Smooth muscle cell (in vitro differentiated cells): Measurements from ENCODE around the gene ECE1. TPM values are rescaled to one million over a fixed set of nuclear protein-coding genes. Genes with fewer than 3 reads are reported as not detected.

ENCODE experiments used
- DNase-seq: peaks from one replicate; lab custom pipeline; 2025; ENCODE audit not compliant: unreplicated experiment; lab: John Stamatoyannopoulos, UW
- H2AFZ ChIP-seq: fragments of 200-600 bp; sonication (generic); 2 replicates; pipeline ENCODE4 v1.6.0; 2016; ENCODE audit warnings: antibody characterized with exemption, low read depth, mild to moderate bottlenecking
- H3F3A ChIP-seq: fragments of 200-600 bp; sonication (generic); 2 replicates; pipeline ENCODE4 v1.6.0; 2017; ENCODE audit warnings: antibody characterized with exemption, low read depth
- H3K27ac ChIP-seq: fragments of 200-600 bp; sonication (generic); 2 replicates; pipeline ENCODE4 v1.5.1; 2016; ENCODE audit warnings: low read depth, mild to moderate bottlenecking
- H3K27me3 ChIP-seq: fragments of 200-600 bp; sonication (generic); 2 replicates; pipeline ENCODE4 v1.6.1; 2016; ENCODE audit warnings: low read depth, mild to moderate bottlenecking
- H3K36me3 ChIP-seq: fragments of 200-600 bp; sonication (generic); 2 replicates; pipeline ENCODE4 v1.5.1; 2016; ENCODE audit warnings: low read depth
- H3K4me1 ChIP-seq: fragments of 200-600 bp; sonication (generic); 2 replicates; pipeline ENCODE4 v1.5.1; 2016; ENCODE audit warnings: low read depth
- H3K4me2 ChIP-seq: fragments of 200-600 bp; sonication (generic); 2 replicates; pipeline ENCODE4 v1.6.0; 2016; ENCODE audit warnings: mild to moderate bottlenecking
- H3K4me3 ChIP-seq: fragments of 200-600 bp; sonication (generic); 2 replicates; pipeline ENCODE4 v1.5.1; 2016; ENCODE audit warnings: mild to moderate bottlenecking
- H3K79me2 ChIP-seq: fragments of 200-600 bp; sonication (generic); 2 replicates; pipeline ENCODE4 v1.6.0; 2016; ENCODE audit warnings: low read depth, mild to moderate bottlenecking
- H3K9ac ChIP-seq: fragments of 200-600 bp; sonication (generic); 2 replicates; pipeline ENCODE4 v1.6.0; 2016; ENCODE audit warnings: low read depth
- H3K9me3 ChIP-seq: fragments of 200-600 bp; sonication (generic); replicated peaks from 2 replicates; pipeline ENCODE4 v1.5.1; 2016; ENCODE audit warnings: low read depth
- H4K20me1 ChIP-seq: fragments of 200-600 bp; sonication (generic); 2 replicates; pipeline ENCODE4 v1.6.0; 2016; ENCODE audit warnings: low read depth
- WGBS: methylation state at CpG from one replicate; pipeline ENCODE4 v1.1.7; 2016; ENCODE audit warnings: low lambda C conversion rate; 5-methylcytosine and 5-hydroxymethylcytosine counted together
- polyA plus RNA-seq: library from polyadenylated mRNA; unstranded; fragments of >200 nt; fragmentation: Nextera tagmentation; extraction: Ambion mirVana; gene quantifications from 2 replicates; pipeline ENCODE4 v1.2.1, GENCODE V29; 2016
- total RNA-seq: library from RNA; depleted of rRNA; stranded (reverse); fragments of >200 nt; gene quantifications from 2 replicates; pipeline ENCODE4 v1.2.3, GENCODE V29; 2014
- TF ChIP-seq, protein P1 (sequence below): fragments of 200-600 bp; sonication (generic); IDR thresholded peaks from 2 replicates; pipeline ENCODE4 v1.5.1; 2017; ENCODE audit warnings: borderline replicate concordance, mild to moderate bottlenecking, antibody characterized with exemption; ENCODE audit not compliant: insufficient read depth, poor library complexity, severe bottlenecking

Gene ECE1
- total and polyA plus RNA-seq, 2 experiments from 2014 or later: 108 to 129 TPM

DNA sequence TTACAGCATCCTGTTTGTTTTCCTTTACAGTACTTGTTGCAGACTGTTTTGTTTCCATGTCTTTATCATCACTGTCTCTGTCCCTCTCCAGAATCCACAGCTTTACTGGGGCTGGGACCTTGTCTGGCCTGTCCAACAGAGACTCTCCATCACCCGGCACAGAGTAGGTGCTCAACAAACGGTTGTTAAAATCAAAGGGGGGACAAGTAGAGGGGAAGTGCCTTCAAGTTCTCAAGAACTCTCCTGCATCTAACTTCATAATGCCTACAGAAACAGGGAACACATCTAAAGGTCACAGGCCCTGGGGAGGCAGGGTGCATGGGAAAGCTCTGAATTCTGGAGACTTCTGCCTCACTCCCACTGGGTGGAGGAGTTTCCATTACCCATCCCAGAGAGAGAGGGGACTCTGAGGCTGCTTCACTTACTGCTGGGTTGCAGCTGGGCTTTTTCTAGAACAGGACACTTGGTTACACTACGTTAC lies 2.3 kb upstream of the ECE1 start:
- no peaks in the 10 kb centered on the region for H3K36me3 ChIP-seq
- H3K4me2 ChIP-seq: peak overlapping the region; percentile 16
- H3K9ac ChIP-seq: no peak overlapping the region
- H2AFZ ChIP-seq: no peak overlapping the region
- peak overlapping the region; percentile 57 for H3K27ac ChIP-seq
- H3K27me3 ChIP-seq: no peaks in the 10 kb centered on the region
- H3K4me3 ChIP-seq: no peak overlapping the region
- H3K9me3 ChIP-seq: no peaks in the 10 kb centered on the region
- DNase-seq: no peak
- H3F3A ChIP-seq: peaks cover 18% of the 10 kb centered on the region
- 66% methylated on average over 3 of the region's 3 CpGs for WGBS
- peaks cover 25% of the 10 kb centered on the region for H3K4me1 ChIP-seq
- TF ChIP-seq, protein P1, sequence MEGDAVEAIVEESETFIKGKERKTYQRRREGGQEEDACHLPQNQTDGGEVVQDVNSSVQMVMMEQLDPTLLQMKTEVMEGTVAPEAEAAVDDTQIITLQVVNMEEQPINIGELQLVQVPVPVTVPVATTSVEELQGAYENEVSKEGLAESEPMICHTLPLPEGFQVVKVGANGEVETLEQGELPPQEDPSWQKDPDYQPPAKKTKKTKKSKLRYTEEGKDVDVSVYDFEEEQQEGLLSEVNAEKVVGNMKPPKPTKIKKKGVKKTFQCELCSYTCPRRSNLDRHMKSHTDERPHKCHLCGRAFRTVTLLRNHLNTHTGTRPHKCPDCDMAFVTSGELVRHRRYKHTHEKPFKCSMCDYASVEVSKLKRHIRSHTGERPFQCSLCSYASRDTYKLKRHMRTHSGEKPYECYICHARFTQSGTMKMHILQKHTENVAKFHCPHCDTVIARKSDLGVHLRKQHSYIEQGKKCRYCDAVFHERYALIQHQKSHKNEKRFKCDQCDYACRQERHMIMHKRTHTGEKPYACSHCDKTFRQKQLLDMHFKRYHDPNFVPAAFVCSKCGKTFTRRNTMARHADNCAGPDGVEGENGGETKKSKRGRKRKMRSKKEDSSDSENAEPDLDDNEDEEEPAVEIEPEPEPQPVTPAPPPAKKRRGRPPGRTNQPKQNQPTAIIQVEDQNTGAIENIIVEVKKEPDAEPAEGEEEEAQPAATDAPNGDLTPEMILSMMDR: no peak
- peaks cover 53% of the 10 kb centered on the region for H4K20me1 ChIP-seq
- peaks cover 92% of the 10 kb centered on the region for H3K79me2 ChIP-seq

DNA sequence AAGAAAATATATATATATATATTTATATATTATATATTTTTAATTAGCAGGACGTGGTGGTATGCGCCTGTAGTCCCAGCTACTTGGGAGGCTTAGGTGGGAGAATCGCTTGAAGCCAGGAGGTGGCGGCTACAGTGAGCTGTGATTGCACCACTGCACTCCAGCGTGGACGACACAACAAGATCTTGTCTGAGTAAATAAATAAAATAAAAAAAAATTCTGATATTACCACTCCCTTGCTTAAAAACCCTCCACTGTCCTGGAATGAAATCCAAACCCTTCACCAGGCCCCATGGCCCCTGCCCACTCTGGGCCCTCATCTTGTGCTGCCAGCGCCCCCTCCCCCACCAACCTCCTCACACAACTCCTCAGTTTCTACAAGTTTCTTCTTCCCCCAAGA lies 1.7 kb upstream of the ECE1 start:
- Histone ChIP-seq H3K9ac (no peak overlapping the region), H2AFZ (no peak overlapping the region), H3K27ac (peak overlapping the region; percentile 57), H3K4me3 (no peak overlapping the region), H3K9me3 (no peaks in the 10 kb centered on the region), H3K27me3 (no peaks in the 10 kb centered on the region), H3K4me1 (peaks cover 25% of the 10 kb centered on the region), H3K4me2 (peak overlapping the region; percentile 16), H4K20me1 (peaks cover 49% of the 10 kb centered on the region), H3F3A (peaks cover 18% of the 10 kb centered on the region), H3K36me3 (no peaks in the 10 kb centered on the region), H3K79me2 (peaks cover 92% of the 10 kb centered on the region)
- WGBS: 91% methylated on average over 7 of the region's 7 CpGs
- no peak for DNase-seq
- TF ChIP-seq, protein P1: no peak

DNA sequence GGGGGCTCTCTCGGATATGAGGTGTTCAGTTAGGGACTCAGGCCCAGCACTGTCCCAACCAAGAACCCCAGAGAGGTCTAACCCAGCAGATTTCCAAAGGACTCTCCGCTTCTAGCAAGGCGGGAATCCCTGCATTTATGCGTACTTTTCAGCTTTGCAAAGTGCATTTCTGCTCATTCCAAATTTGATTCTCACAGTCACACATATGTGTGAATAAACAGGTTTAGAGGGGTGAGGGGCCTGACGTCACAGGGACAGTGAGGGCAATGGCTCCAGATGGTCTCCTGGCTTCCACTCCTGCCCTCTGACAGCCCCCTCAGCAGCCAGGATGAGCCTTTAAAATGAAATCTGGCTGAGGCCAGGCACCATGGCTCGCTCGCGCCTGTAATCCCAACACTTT lies 921 bp upstream of the ECE1 start:
- Histone ChIP-seq H3K9ac (no peak overlapping the region), H3K79me2 (peaks cover 92% of the 10 kb centered on the region), H3K4me3 (no peak overlapping the region), H3K4me2 (peak overlapping the region; percentile 95), H3K36me3 (no peaks in the 10 kb centered on the region), H3K4me1 (peaks cover 25% of the 10 kb centered on the region), H4K20me1 (peaks cover 47% of the 10 kb centered on the region), H3K9me3 (no peaks in the 10 kb centered on the region), H3F3A (peaks cover 18% of the 10 kb centered on the region), H2AFZ (no peak overlapping the region), H3K27ac (peak overlapping the region; percentile 55), H3K27me3 (no peaks in the 10 kb centered on the region)
- 84% methylated on average over 8 of the region's 8 CpGs for WGBS
- no peak for DNase-seq
- TF ChIP-seq, protein P1: no peak

DNA sequence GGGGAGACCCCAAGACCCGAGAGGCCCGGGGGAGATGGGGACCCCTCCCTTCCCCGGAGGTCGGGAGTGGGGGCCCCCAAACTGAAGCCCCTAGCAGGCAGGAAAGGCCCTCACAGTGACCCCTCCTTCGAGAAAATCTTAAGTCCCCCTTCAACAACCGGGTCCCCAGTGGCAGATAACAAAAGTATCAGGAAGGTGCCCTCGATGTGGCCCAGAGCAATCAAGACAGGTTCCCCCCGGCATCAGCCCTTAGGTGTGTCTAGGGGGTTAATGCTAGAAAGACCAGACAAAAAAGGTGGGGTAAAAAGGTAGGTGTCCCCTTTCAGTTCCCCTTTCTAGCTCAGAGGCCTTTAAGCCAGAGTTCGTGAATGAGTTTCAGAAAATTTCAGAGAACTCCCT lies 282 bp upstream of the ECE1 start:
- Histone ChIP-seq H3K27ac (peak overlapping the region; percentile 55), H3K9me3 (no peaks in the 10 kb centered on the region), H4K20me1 (peaks cover 45% of the 10 kb centered on the region), H3K9ac (peak overlapping the region; percentile 62), H3K36me3 (no peaks in the 10 kb centered on the region), H3F3A (peaks cover 18% of the 10 kb centered on the region), H3K4me3 (peak overlapping the region; percentile 60), H3K79me2 (peaks cover 92% of the 10 kb centered on the region), H3K27me3 (no peaks in the 10 kb centered on the region), H3K4me2 (peak overlapping the region; percentile 95), H3K4me1 (peaks cover 25% of the 10 kb centered on the region), H2AFZ (no peak overlapping the region)
- 15% methylated on average over 9 of the region's 9 CpGs for WGBS
- TF ChIP-seq, protein P1: no peak
- DNase-seq: no peak
